Stimulated activated naive CD8-positive, alpha-beta T cell treated with anti-CD3 and anti-CD28 coated beads, Interleukin-15, amount 100 ng/mL, for 72 hours (primary cell): ENCODE data around the gene SYNGR1.

Experiments used
- ATAC-seq: fragments of 150-1000 bp; cut with Tn5 transposase; 2 replicates; pipeline ENCODE4 v1.10.0; 2021; ENCODE audit warnings: mild to moderate bottlenecking, moderate library complexity
- DNase-seq, 2 donors: peaks; one replicate each; pipeline ENCODE4 v3.0.0; 2021 to 2022
- H3K27ac Mint-ChIP-seq, 2 donors: one replicate each; pipeline ENCODE4 v1.8.0; 2022; ENCODE audit warnings: mild to moderate bottlenecking in 2 of 2, mixed read lengths in 2 of 2, moderate library complexity in 2 of 2
- H3K27me3 Mint-ChIP-seq: one replicate; pipeline ENCODE4 v1.8.0; 2022; ENCODE audit warnings: mixed read lengths
- H3K4me1 Mint-ChIP-seq: one replicate; pipeline ENCODE4 v1.8.0; 2022; ENCODE audit warnings: mild to moderate bottlenecking, mixed read lengths
- H3K4me3 Mint-ChIP-seq, 2 donors: one replicate each; pipeline ENCODE4 v1.8.0; 2022; ENCODE audit warnings: mild to moderate bottlenecking in 2 of 2, mixed read lengths in 2 of 2, moderate library complexity in 1 of 2
- H3K9me3 Mint-ChIP-seq, 2 donors: one replicate each; pipeline ENCODE4 v1.8.0; 2022; ENCODE audit warnings: mixed read lengths in 2 of 2

SYNGR1 gene

GRCh38 chr22:39369586-39369985, 19.8 kb downstream of the SYNGR1 start:
- no peaks in the 10 kb centered on the region for H3K9me3 Mint-ChIP-seq
- H3K27me3 Mint-ChIP-seq: no peaks in the 10 kb centered on the region
- peaks cover 18% of the 10 kb centered on the region for H3K4me1 Mint-ChIP-seq
- no peak for ATAC-seq
- no peak overlapping the region for H3K27ac Mint-ChIP-seq
- DNase-seq: no peak
- H3K4me3 Mint-ChIP-seq: no peak overlapping the region

- no peak for ATAC-seq
- Mint-ChIP-seq H3K9me3 (no peaks in the 10 kb centered on the region), H3K4me3 (no peak overlapping the region)
Measured at GRCh38 chr22:39371732-39372131, 21.9 kb downstream of the SYNGR1 start.

GRCh38 chr22:39374191-39374590, 24.4 kb downstream of the SYNGR1 start:
- no peak overlapping the region for H3K27ac Mint-ChIP-seq
- H3K4me3 Mint-ChIP-seq: no peak overlapping the region
- H3K9me3 Mint-ChIP-seq: no peaks in the 10 kb centered on the region
- H3K4me1 Mint-ChIP-seq: no peaks in the 10 kb centered on the region
- no peaks in the 10 kb centered on the region for H3K27me3 Mint-ChIP-seq
- ATAC-seq: no peak
- DNase-seq: no peak

More at GRCh38 chr22:39371732-39372131, 21.9 kb downstream of the SYNGR1 start:
- Mint-ChIP-seq H3K27me3 (no peaks in the 10 kb centered on the region), H3K4me1 (peaks cover 17% of the 10 kb centered on the region), H3K27ac (no peak overlapping the region)
- no peak for DNase-seq

GRCh38 chr22:39374801-39375200, 25.0 kb downstream of the SYNGR1 start:
- H3K4me3 Mint-ChIP-seq: no peak overlapping the region
- ATAC-seq (no peak), DNase-seq (no peak)
- H3K4me1 Mint-ChIP-seq: no peaks in the 10 kb centered on the region
- no peaks in the 10 kb centered on the region for H3K27me3 Mint-ChIP-seq
- H3K9me3 Mint-ChIP-seq: no peaks in the 10 kb centered on the region
- H3K27ac Mint-ChIP-seq: no peak overlapping the region

- Mint-ChIP-seq H3K27me3 (no peaks in the 10 kb centered on the region), H3K4me3 (no peak overlapping the region), H3K9me3 (no peaks in the 10 kb centered on the region), H3K4me1 (no peaks in the 10 kb centered on the region), H3K27ac (no peak overlapping the region)
- ATAC-seq (no peak), DNase-seq (no peak)
Measured at GRCh38 chr22:39375646-39376045, 25.9 kb downstream of the SYNGR1 start.

- no peak for ATAC-seq
- no peaks in the 10 kb centered on the region for H3K4me1 Mint-ChIP-seq
- H3K27ac Mint-ChIP-seq: peak overlapping the region in 1 of 2 donors; percentile 13
- DNase-seq: no peak
- no peaks in the 10 kb centered on the region for H3K27me3 Mint-ChIP-seq
- H3K4me3 Mint-ChIP-seq: no peak overlapping the region
- no peaks in the 10 kb centered on the region for H3K9me3 Mint-ChIP-seq
Measured at GRCh38 chr22:39379756-39380730, 30.3 kb downstream of the SYNGR1 start.

GRCh38 chr22:39381009-39381755, 31.4 kb downstream of the SYNGR1 start:
- no peaks in the 10 kb centered on the region for H3K27me3 Mint-ChIP-seq
- H3K9me3 Mint-ChIP-seq: no peaks in the 10 kb centered on the region
- no peak for DNase-seq
- H3K27ac Mint-ChIP-seq: no peak overlapping the region
- no peaks in the 10 kb centered on the region for H3K4me1 Mint-ChIP-seq
- ATAC-seq: no peak
- H3K4me3 Mint-ChIP-seq: no peak overlapping the region

GRCh38 chr22:39381930-39382329, 32.1 kb downstream of the SYNGR1 start:
- Mint-ChIP-seq H3K27ac (no peak overlapping the region), H3K9me3 (no peaks in the 10 kb centered on the region), H3K4me1 (peaks cover 2% of the 10 kb centered on the region), H3K27me3 (no peaks in the 10 kb centered on the region), H3K4me3 (no peak overlapping the region)
- ATAC-seq (no peak), DNase-seq (no peak)

GRCh38 chr22:39382410-39382809, 32.6 kb downstream of the SYNGR1 start:
- Mint-ChIP-seq H3K4me3 (no peak overlapping the region), H3K27ac (peak overlapping the region in 1 of 2 donors; percentile 54), H3K4me1 (peaks cover 7% of the 10 kb centered on the region), H3K27me3 (no peaks in the 10 kb centered on the region), H3K9me3 (no peaks in the 10 kb centered on the region)
- ATAC-seq: no peak
- no peak for DNase-seq

- Mint-ChIP-seq H3K27me3 (no peaks in the 10 kb centered on the region), H3K4me1 (peaks cover 14% of the 10 kb centered on the region), H3K9me3 (no peaks in the 10 kb centered on the region), H3K4me3 (no peak overlapping the region), H3K27ac (no peak overlapping the region)
- DNase-seq (no peak), ATAC-seq (no peak)
Measured at GRCh38 chr22:39383841-39384625, 34.2 kb downstream of the SYNGR1 start.

- Mint-ChIP-seq H3K4me3 (no peak overlapping the region), H3K27ac (no peak overlapping the region), H3K9me3 (no peaks in the 10 kb centered on the region), H3K4me1 (peaks cover 20% of the 10 kb centered on the region), H3K27me3 (no peaks in the 10 kb centered on the region)
- no peak for DNase-seq
- no peak for ATAC-seq
Measured at GRCh38 chr22:39384750-39385480, 35.1 kb downstream of the SYNGR1 start.

GRCh38 chr22:39388261-39389011, 38.6 kb downstream of the SYNGR1 start:
- peak overlapping the region; percentile 80 to 85 for H3K4me3 Mint-ChIP-seq
- H3K27ac Mint-ChIP-seq: peak overlapping the region; percentile 46 to 94
- DNase-seq (peak; percentile 61 to 75), ATAC-seq (peak; percentile 93)
- no peaks in the 10 kb centered on the region for H3K27me3 Mint-ChIP-seq
- no peaks in the 10 kb centered on the region for H3K9me3 Mint-ChIP-seq
- H3K4me1 Mint-ChIP-seq: peaks cover 20% of the 10 kb centered on the region

GRCh38 chr22:39389420-39389819, 39.6 kb downstream of the SYNGR1 start:
- peak overlapping the region in 1 of 2 donors; percentile 15 for H3K4me3 Mint-ChIP-seq
- DNase-seq: no peak
- peak overlapping the region in 1 of 2 donors; percentile 40 for H3K27ac Mint-ChIP-seq
- ATAC-seq: no peak
- peaks cover 20% of the 10 kb centered on the region for H3K4me1 Mint-ChIP-seq
- H3K9me3 Mint-ChIP-seq: no peaks in the 10 kb centered on the region
- no peaks in the 10 kb centered on the region for H3K27me3 Mint-ChIP-seq

GRCh38 chr22:39392341-39392948, 42.7 kb downstream of the SYNGR1 start:
- H3K9me3 Mint-ChIP-seq: no peaks in the 10 kb centered on the region
- no peaks in the 10 kb centered on the region for H3K27me3 Mint-ChIP-seq
- no peak overlapping the region for H3K4me3 Mint-ChIP-seq
- peaks cover 14% of the 10 kb centered on the region for H3K4me1 Mint-ChIP-seq
- H3K27ac Mint-ChIP-seq: no peak overlapping the region
- DNase-seq (no peak), ATAC-seq (no peak)
